Peyer's patch (tissue), 4 donors: ENCODE measurements around the gene SBK3. TPM values are rescaled to one million over a fixed set of nuclear protein-coding genes. Genes with fewer than 3 reads are reported as not detected.
"Not testable (repeated sequence)": the region's sequence is repeated elsewhere in the genome, so short reads cannot be mapped to it uniquely, and the experiment has no call there.

ENCODE experiments used
- DNase-seq, 3 donors: peaks; one replicate each; pipeline ENCODE4 v3.0.0-alpha.2; 2017 to 2019
- H3K27ac ChIP-seq, 4 donors: fragments of 200-600 bp; sonication (generic); one replicate each; pipeline ENCODE4 v1.5.1; 2016 to 2019
- H3K27me3 ChIP-seq, 2 donors: fragments of 200-600 bp; sonication (generic); one replicate each; pipeline ENCODE4 v1.5.1; 2019
- H3K36me3 ChIP-seq, 3 donors: fragments of 200-600 bp; sonication (generic); one replicate each; pipeline ENCODE4 v1.5.1; 2016 to 2019
- H3K4me1 ChIP-seq, 4 donors: fragments of 200-600 bp; sonication (generic); one replicate each; pipeline ENCODE4 v1.5.1; 2016 to 2019
- H3K4me3 ChIP-seq, 4 donors: fragments of 200-600 bp; sonication (generic); 1 replicate in 3 of 4; 2 replicates in 1 of 4; pipeline ENCODE4 v1.5.1; 2016 to 2019; ENCODE audit warnings: mild to moderate bottlenecking in 1 of 4
- H3K9me3 ChIP-seq, 4 donors: fragments of 200-600 bp; sonication (generic); one replicate each; pipeline ENCODE4 v1.5.1; 2016 to 2019; ENCODE audit warnings: mild to moderate bottlenecking in 1 of 4
- POLR2A ChIP-seq, 2 donors: fragments of 450-650 bp; IDR thresholded peaks; one replicate each; pipeline ENCODE4 v1.5.1; 2017; ENCODE audit warnings: antibody characterized with exemption in 2 of 2, mild to moderate bottlenecking in 2 of 2, moderate library complexity in 2 of 2
- total RNA-seq, 4 donors: library from RNA; depleted of rRNA; stranded (reverse); fragments of >200 nt; gene quantifications; one replicate each; pipeline ENCODE4 v1.1.0, GENCODE V29; 2016
- TF ChIP-seq, protein P1 (sequence below), 6 experiments: fragments of 450-650 bp in 4 of 6; fragments of 200-600 bp in 2 of 6; sonication (generic) in 1 of 6; IDR thresholded peaks; one replicate each; pipeline ENCODE4 v1.5.1; 2017 to 2019; ENCODE audit warnings: antibody characterized with exemption in 6 of 6, mild to moderate bottlenecking in 3 of 6, moderate library complexity in 1 of 6

The SBK3 gene
- total RNA-seq, 4 donors from 2014 or later, result 1.0 TPM; not detected in 3

GRCh38 chr19:55578761-55579747 is 33.7 kb upstream of the SBK3 start:
- no peak for TF ChIP-seq POLR2A (IDR thresholded peaks at IDR 0.05)
- TF ChIP-seq, protein P1, sequence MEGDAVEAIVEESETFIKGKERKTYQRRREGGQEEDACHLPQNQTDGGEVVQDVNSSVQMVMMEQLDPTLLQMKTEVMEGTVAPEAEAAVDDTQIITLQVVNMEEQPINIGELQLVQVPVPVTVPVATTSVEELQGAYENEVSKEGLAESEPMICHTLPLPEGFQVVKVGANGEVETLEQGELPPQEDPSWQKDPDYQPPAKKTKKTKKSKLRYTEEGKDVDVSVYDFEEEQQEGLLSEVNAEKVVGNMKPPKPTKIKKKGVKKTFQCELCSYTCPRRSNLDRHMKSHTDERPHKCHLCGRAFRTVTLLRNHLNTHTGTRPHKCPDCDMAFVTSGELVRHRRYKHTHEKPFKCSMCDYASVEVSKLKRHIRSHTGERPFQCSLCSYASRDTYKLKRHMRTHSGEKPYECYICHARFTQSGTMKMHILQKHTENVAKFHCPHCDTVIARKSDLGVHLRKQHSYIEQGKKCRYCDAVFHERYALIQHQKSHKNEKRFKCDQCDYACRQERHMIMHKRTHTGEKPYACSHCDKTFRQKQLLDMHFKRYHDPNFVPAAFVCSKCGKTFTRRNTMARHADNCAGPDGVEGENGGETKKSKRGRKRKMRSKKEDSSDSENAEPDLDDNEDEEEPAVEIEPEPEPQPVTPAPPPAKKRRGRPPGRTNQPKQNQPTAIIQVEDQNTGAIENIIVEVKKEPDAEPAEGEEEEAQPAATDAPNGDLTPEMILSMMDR (IDR thresholded peaks at IDR 0.05), result no peak
- Histone ChIP-seq H3K9me3 (no peaks in the 10 kb centered on the region), H3K4me1 (peaks cover 0 to 25% (median 3%) of the 10 kb centered on the region in 4 donors), H3K27me3 (no peaks in the 10 kb centered on the region), H3K27ac (no peak overlapping the region), H3K4me3 (peak overlapping the region in 1 of 4 donors; percentile 99), H3K36me3 (peaks cover 0 to 21% (median 0%) of the 10 kb centered on the region in 3 donors)
- no peak for DNase-seq

DNA sequence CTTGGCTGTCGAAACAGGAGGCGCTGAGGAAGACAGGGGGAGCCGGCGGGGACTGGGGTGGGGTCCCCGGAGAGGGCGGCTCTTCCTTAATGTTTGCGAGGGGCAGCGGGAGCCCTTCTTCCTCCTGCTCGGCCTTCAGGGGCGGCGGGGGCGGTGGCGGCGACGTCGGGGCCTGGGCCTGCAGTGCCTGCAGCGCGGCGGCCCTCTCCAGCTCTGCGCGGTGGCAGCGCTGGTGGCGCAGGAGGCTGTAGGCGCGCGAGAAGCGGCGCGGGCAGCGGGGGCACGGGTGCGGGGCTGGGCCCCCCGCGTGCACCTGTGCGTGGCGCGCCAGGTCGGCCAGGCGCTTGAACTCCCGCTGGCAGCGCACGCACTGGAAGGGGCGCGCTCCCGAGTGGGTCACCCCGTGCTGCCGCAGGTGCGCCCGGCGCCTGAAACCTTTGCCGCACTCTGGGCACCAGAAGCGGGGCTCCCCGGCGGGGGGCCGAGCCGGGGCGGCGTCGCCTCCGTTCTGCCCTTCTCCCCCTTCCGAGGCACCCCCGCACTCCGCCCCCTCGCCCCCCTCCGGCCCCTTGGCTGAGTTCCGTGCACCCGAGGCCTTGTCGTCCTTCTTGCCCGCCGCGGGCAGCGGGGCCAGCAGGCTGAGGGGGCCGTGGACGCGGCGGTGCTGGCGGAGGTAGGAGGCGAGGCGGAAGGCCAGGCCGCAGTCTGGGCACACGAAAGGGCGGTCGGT is 32.9 kb upstream of the SBK3 start:
- H3K27ac ChIP-seq, result no peak overlapping the region
- H3K4me1 ChIP-seq, result peaks cover 0 to 25% (median 3%) of the 10 kb centered on the region in 4 donors
- DNase-seq, result no peak
- no peak overlapping the region for H3K4me3 ChIP-seq
- H3K27me3 ChIP-seq, result no peaks in the 10 kb centered on the region
- H3K9me3 ChIP-seq, result no peaks in the 10 kb centered on the region
- TF ChIP-seq POLR2A (IDR thresholded peaks at IDR 0.05), result no peak
- TF ChIP-seq, protein P1 (IDR thresholded peaks at IDR 0.05), result no peak
- H3K36me3 ChIP-seq, result peaks cover 0 to 21% (median 0%) of the 10 kb centered on the region in 3 donors

DNA sequence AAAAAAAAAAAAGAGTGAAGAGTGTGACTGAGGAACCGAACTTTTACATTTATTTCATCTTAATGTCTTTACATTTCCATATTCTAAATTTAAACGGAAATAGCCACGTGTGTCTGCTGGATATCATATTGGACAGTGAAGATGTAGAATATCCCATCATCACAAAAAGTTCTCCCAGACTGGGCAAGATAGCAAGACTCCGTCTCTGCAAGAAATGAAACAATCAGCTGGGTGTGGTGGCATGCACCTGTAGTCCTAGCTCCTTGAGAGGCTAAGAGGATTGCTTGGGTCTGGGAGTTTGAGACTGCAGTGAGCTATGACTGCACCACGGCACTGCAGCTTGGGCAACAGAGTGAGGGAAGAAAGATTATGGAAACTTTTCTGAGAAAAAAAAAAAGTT is 31.4 kb upstream of the SBK3 start:
- Histone ChIP-seq H3K36me3 (peaks cover 0 to 21% (median 0%) of the 10 kb centered on the region in 3 donors), H3K4me3 (no peak overlapping the region), H3K27ac (no peak overlapping the region), H3K9me3 (no peaks in the 10 kb centered on the region), H3K4me1 (peaks cover 0 to 18% (median 3%) of the 10 kb centered on the region in 4 donors), H3K27me3 (no peaks in the 10 kb centered on the region)
- no peak for DNase-seq
- TF ChIP-seq, protein P1 (IDR thresholded peaks at IDR 0.05), result no peak
- no peak for TF ChIP-seq POLR2A (IDR thresholded peaks at IDR 0.05)

DNA sequence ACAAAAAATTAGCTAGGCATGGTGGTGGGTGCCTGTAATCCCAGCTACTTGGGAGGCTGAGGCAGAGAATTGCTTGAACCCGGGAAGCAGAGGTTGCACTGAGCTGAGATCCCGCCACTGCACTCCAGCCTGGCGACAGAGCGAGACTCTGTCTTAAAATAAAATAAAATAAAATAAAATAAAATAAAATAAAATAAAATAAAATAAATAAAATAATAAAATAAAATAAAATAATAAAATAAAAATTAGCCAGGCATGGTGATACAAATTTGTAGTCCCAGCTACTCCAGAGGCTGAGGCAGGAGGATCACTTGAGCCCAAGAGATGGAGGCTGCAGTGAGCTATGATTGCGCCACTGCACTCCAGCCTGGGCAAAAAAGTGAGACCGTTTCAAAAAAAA is 28.6 kb upstream of the SBK3 start:
- not testable (repeated sequence) for H3K27me3 ChIP-seq, DNase-seq, H3K4me1 ChIP-seq, H3K27ac ChIP-seq, H3K4me3 ChIP-seq, H3K9me3 ChIP-seq
- H3K36me3 ChIP-seq, result peaks cover 0 to 19% (median 0%) of the 10 kb centered on the region in 3 donors

GRCh38 chr19:55569477-55569876 is 24.1 kb upstream of the SBK3 start:
- H3K27ac ChIP-seq, DNase-seq, H3K9me3 ChIP-seq, H3K27me3 ChIP-seq, H3K4me1 ChIP-seq, H3K4me3 ChIP-seq, H3K36me3 ChIP-seq: not testable (repeated sequence)

- TF ChIP-seq POLR2A (IDR thresholded peaks at IDR 0.05), result no peak
- TF ChIP-seq, protein P1 (IDR thresholded peaks at IDR 0.05), result no peak
- no peaks in the 10 kb centered on the region for H3K4me1 ChIP-seq
- H3K9me3 ChIP-seq, result no peaks in the 10 kb centered on the region
- no peak for DNase-seq
- H3K4me3 ChIP-seq, result no peak overlapping the region
- H3K27ac ChIP-seq, result no peak overlapping the region
- H3K36me3 ChIP-seq, result no peaks in the 10 kb centered on the region
- H3K27me3 ChIP-seq, result no peaks in the 10 kb centered on the region
Measured at GRCh38 chr19:55567708-55568328, 22.5 kb upstream of the SBK3 start.
